ENCODE data around the gene ADAMTSL3. TPM values are rescaled to one million over a fixed set of nuclear protein-coding genes. Genes with fewer than 3 reads are reported as not detected.
"Not testable (repeated sequence)": the region's sequence is repeated elsewhere in the genome, so short reads cannot be mapped to it uniquely, and the experiment has no call there.

The ADAMTSL3 gene
- total and polyA plus RNA-seq, 4 donors = 0.85 to 58.2 (median 7.9) TPM

GRCh38 chr15:84050076-84050475 lies 396.2 kb downstream of the ADAMTSL3 start:
- H3K27ac ChIP-seq (ENCODE audit: low read depth in 1 of 2, low read length in 1 of 2) = no peak overlapping the region
- no peak for TF ChIP-seq CTCF (IDR thresholded peaks at IDR 0.05; ENCODE audit: control extremely low read depth, extremely low read depth)
- no peaks in the 10 kb centered on the region for H3K36me3 ChIP-seq (ENCODE audit: control insufficient read depth in 4 of 4, insufficient read depth in 4 of 4, low read length in 4 of 4)
- no peak overlapping the region for H3K9ac ChIP-seq (ENCODE audit: insufficient read depth in 1 of 2, low read length in 2 of 2)
- DNase-seq = no peak
- WGBS, 2 donors = 73 to 86% methylated on average over 3 of the region's 3 CpGs
- H3K4me3 ChIP-seq = no peak overlapping the region
- H3K27me3 ChIP-seq (ENCODE audit: control insufficient read depth in 3 of 3, insufficient read depth in 3 of 3, low read length in 2 of 3) = no peaks in the 10 kb centered on the region
- ATAC-seq (ENCODE audit: insufficient read depth, low FRiP score) = no peak
- H3K4me1 ChIP-seq (ENCODE audit: control insufficient read depth in 5 of 5, insufficient read depth in 5 of 5, low read length in 5 of 5) = no peaks in the 10 kb centered on the region
- H3K9me3 ChIP-seq (ENCODE audit: control insufficient read depth in 4 of 4, insufficient read depth in 3 of 4, low read length in 3 of 4) = peaks cover 0 to 5% (median 0%) of the 10 kb centered on the region in 4 donors

- no CpG with 5 or more reads among the region's 1 CpG for WGBS, 2 donors
- ATAC-seq (ENCODE audit: insufficient read depth, low FRiP score); H3K9me3 ChIP-seq (ENCODE audit: control insufficient read depth in 4 of 4, insufficient read depth in 3 of 4, low read length in 3 of 4); H3K27me3 ChIP-seq (ENCODE audit: control insufficient read depth in 3 of 3, insufficient read depth in 3 of 3, low read length in 2 of 3); H3K36me3 ChIP-seq (ENCODE audit: control insufficient read depth in 4 of 4, insufficient read depth in 4 of 4, low read length in 4 of 4); DNase-seq; H3K27ac ChIP-seq (ENCODE audit: low read depth in 1 of 2, low read length in 1 of 2); H3K4me1 ChIP-seq (ENCODE audit: control insufficient read depth in 5 of 5, insufficient read depth in 5 of 5, low read length in 5 of 5); H3K4me3 ChIP-seq; H3K9ac ChIP-seq (ENCODE audit: insufficient read depth in 1 of 2, low read length in 2 of 2): not testable (repeated sequence)
Observed at GRCh38 chr15:84051146-84051545, 397.2 kb downstream of the ADAMTSL3 start.

GRCh38 chr15:84054544-84054943 lies 400.6 kb downstream of the ADAMTSL3 start:
- not testable (repeated sequence) for H3K36me3 ChIP-seq (ENCODE audit: control insufficient read depth in 4 of 4, insufficient read depth in 4 of 4, low read length in 4 of 4); H3K4me3 ChIP-seq; H3K4me1 ChIP-seq (ENCODE audit: control insufficient read depth in 5 of 5, insufficient read depth in 5 of 5, low read length in 5 of 5); H3K27ac ChIP-seq (ENCODE audit: low read depth in 1 of 2, low read length in 1 of 2); ATAC-seq (ENCODE audit: insufficient read depth, low FRiP score); H3K9me3 ChIP-seq (ENCODE audit: control insufficient read depth in 4 of 4, insufficient read depth in 3 of 4, low read length in 3 of 4); DNase-seq; H3K9ac ChIP-seq (ENCODE audit: insufficient read depth in 1 of 2, low read length in 2 of 2); H3K27me3 ChIP-seq (ENCODE audit: control insufficient read depth in 3 of 3, insufficient read depth in 3 of 3, low read length in 2 of 3)
- 38 to 42% methylated on average over 1 of the region's 1 CpG for WGBS, 2 donors

DNA sequence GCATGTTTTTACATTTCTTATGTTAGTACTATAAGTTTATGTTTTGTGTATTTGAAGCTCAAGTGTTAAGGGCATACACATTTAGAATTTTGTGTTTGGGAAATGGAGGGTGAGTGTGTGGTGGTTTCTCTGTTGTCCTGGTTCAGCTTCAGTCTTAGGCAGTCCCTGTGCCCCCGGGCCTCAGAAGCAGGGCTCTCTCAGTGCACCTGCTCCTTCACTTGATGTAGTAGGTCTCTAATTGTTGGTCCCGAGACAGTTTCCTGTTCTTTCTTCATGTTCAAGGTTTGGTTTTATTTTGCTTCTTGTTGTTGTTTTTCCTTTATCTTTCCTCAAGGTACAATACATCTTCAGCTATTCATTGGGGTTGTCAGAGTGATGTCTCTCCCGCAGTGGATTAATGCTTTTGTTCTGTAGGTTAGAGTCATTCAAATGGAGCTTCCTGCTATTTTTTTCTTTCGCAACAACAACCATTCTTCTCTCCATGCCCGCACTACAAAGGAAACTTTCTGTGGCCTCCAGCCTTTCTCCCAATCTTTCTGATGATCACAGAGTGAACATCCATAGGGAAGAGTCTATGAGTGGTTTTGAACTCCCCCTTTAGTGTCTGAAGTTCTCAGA lies 403.9 kb downstream of the ADAMTSL3 start:
- no peak overlapping the region for H3K9ac ChIP-seq (ENCODE audit: insufficient read depth in 1 of 2, low read length in 2 of 2)
- no peak for TF ChIP-seq CTCF (IDR thresholded peaks at IDR 0.05; ENCODE audit: control extremely low read depth, extremely low read depth)
- no peaks in the 10 kb centered on the region for H3K27me3 ChIP-seq (ENCODE audit: control insufficient read depth in 3 of 3, insufficient read depth in 3 of 3, low read length in 2 of 3)
- no peaks in the 10 kb centered on the region for H3K4me1 ChIP-seq (ENCODE audit: control insufficient read depth in 5 of 5, insufficient read depth in 5 of 5, low read length in 5 of 5)
- WGBS, 2 donors = 79 to 86% methylated on average over 5 of the region's 5 CpGs
- H3K27ac ChIP-seq (ENCODE audit: low read depth in 1 of 2, low read length in 1 of 2) = no peak overlapping the region
- no peak overlapping the region for H3K4me3 ChIP-seq
- DNase-seq = no peak
- H3K36me3 ChIP-seq (ENCODE audit: control insufficient read depth in 4 of 4, insufficient read depth in 4 of 4, low read length in 4 of 4) = no peaks in the 10 kb centered on the region
- ATAC-seq (ENCODE audit: insufficient read depth, low FRiP score) = no peak
- peaks cover 0 to 3% (median 2%) of the 10 kb centered on the region in 4 donors for H3K9me3 ChIP-seq (ENCODE audit: control insufficient read depth in 4 of 4, insufficient read depth in 3 of 4, low read length in 3 of 4)

- H3K4me3 ChIP-seq; H3K9ac ChIP-seq (ENCODE audit: insufficient read depth in 1 of 2, low read length in 2 of 2); DNase-seq; H3K27me3 ChIP-seq (ENCODE audit: control insufficient read depth in 3 of 3, insufficient read depth in 3 of 3, low read length in 2 of 3); H3K27ac ChIP-seq (ENCODE audit: low read depth in 1 of 2, low read length in 1 of 2); H3K4me1 ChIP-seq (ENCODE audit: control insufficient read depth in 5 of 5, insufficient read depth in 5 of 5, low read length in 5 of 5); H3K36me3 ChIP-seq (ENCODE audit: control insufficient read depth in 4 of 4, insufficient read depth in 4 of 4, low read length in 4 of 4); ATAC-seq (ENCODE audit: insufficient read depth, low FRiP score): not testable (repeated sequence)
- WGBS, 2 donors = 61 to 69% methylated on average over 2 of the region's 2 CpGs
- H3K9me3 ChIP-seq (ENCODE audit: control insufficient read depth in 4 of 4, insufficient read depth in 3 of 4, low read length in 3 of 4) = peaks cover 0 to 11% (median 3%) of the 10 kb centered on the region in 4 donors
Observed at GRCh38 chr15:84063674-84064073, 409.8 kb downstream of the ADAMTSL3 start.

GRCh38 chr15:84068674-84069073 lies 414.8 kb downstream of the ADAMTSL3 start:
- not testable (repeated sequence) for H3K9ac ChIP-seq (ENCODE audit: insufficient read depth in 1 of 2, low read length in 2 of 2); H3K36me3 ChIP-seq (ENCODE audit: control insufficient read depth in 4 of 4, insufficient read depth in 4 of 4, low read length in 4 of 4); H3K27me3 ChIP-seq (ENCODE audit: control insufficient read depth in 3 of 3, insufficient read depth in 3 of 3, low read length in 2 of 3); H3K9me3 ChIP-seq (ENCODE audit: control insufficient read depth in 4 of 4, insufficient read depth in 3 of 4, low read length in 3 of 4); H3K4me1 ChIP-seq (ENCODE audit: control insufficient read depth in 5 of 5, insufficient read depth in 5 of 5, low read length in 5 of 5); H3K27ac ChIP-seq (ENCODE audit: low read depth in 1 of 2, low read length in 1 of 2); DNase-seq; ATAC-seq (ENCODE audit: insufficient read depth, low FRiP score); H3K4me3 ChIP-seq
- 44 to 76% methylated on average over 2 of the region's 2 CpGs for WGBS, 2 donors

DNA sequence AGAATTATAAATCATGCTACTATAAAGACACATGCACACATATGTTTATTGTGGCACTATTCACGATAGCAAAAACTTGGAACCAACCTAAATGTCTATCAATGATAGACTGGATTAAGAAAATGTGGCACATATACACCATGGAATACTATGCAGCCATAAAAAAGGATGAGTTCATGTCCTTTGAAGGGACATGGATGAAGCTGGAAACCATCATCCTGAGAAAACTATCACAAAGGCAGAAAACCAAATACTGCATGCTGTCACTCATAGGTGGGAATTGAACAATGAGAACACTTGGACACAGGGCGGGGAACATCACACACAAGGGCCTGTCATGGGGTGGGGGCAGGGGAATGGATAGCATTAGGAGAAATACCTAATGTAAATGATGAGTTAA lies 424.1 kb downstream of the ADAMTSL3 start:
- not testable (repeated sequence) for DNase-seq; H3K9me3 ChIP-seq (ENCODE audit: control insufficient read depth in 4 of 4, insufficient read depth in 3 of 4, low read length in 3 of 4); H3K9ac ChIP-seq (ENCODE audit: insufficient read depth in 1 of 2, low read length in 2 of 2); H3K4me3 ChIP-seq; ATAC-seq (ENCODE audit: insufficient read depth, low FRiP score); H3K36me3 ChIP-seq (ENCODE audit: control insufficient read depth in 4 of 4, insufficient read depth in 4 of 4, low read length in 4 of 4); H3K4me1 ChIP-seq (ENCODE audit: control insufficient read depth in 5 of 5, insufficient read depth in 5 of 5, low read length in 5 of 5); H3K27ac ChIP-seq (ENCODE audit: low read depth in 1 of 2, low read length in 1 of 2)
- H3K27me3 ChIP-seq (ENCODE audit: control insufficient read depth in 3 of 3, insufficient read depth in 3 of 3, low read length in 2 of 3) = peaks cover 0 to 27% (median 26%) of the 10 kb centered on the region in 3 donors
- WGBS, 2 donors = 82 to 89% methylated on average over 2 of the region's 2 CpGs

Data from lung (tissue), 12 donors.